Head of caudate nucleus (tissue), 42 donors: ENCODE data around the gene LIN28A.
A peak's percentile ranks its signal among the peaks of the same experiment; 100 is the strongest.
"Not testable (repeated sequence)": the region's sequence is repeated elsewhere in the genome, so short reads cannot be mapped to it uniquely, and the experiment has no call there.

Experiments used
- DNase-seq, 42 donors: peaks; one replicate each; pipeline versions ENCODE4 v3.0.0 to v3.0.0-alpha.2; 2020 to 2021; ENCODE audit warnings: mixed read lengths in 7 of 42
- intact Hi-C: fragments of 100-400 bp; cut with DNase I; formaldehyde crosslinking; loops from one replicate; pipeline ENCODE4 v1.15.0; 2022

LIN28A gene

GRCh38 chr1:26384076-26384475 is 26.5 kb upstream of the LIN28A start:
- DNase-seq, result no peak
- intact Hi-C loops, result no loop called here

DNA sequence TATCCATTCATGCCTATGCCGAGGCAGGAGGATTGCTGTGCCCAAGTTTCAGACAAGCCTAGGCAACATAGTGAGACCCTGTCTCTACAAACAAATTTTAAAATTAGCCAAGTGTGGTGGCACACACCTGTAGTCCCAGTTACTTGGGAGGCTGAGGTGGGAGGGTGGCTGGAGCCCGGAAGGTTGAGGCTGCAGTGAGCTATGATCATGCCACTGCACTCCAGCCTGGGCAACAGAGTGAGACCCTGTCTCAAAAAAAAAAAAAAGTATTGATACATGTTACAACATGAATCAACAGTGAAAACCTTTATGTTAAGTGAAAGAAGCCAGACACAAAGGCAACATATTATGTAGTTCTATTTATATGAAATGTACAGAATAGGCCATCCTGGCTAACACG is 25.6 kb upstream of the LIN28A start:
- intact Hi-C loops, DNase-seq: not testable (repeated sequence)

GRCh38 chr1:26387447-26387846 is 23.2 kb upstream of the LIN28A start:
- DNase-seq, result no peak
- intact Hi-C loops, result no loop called here

DNA sequence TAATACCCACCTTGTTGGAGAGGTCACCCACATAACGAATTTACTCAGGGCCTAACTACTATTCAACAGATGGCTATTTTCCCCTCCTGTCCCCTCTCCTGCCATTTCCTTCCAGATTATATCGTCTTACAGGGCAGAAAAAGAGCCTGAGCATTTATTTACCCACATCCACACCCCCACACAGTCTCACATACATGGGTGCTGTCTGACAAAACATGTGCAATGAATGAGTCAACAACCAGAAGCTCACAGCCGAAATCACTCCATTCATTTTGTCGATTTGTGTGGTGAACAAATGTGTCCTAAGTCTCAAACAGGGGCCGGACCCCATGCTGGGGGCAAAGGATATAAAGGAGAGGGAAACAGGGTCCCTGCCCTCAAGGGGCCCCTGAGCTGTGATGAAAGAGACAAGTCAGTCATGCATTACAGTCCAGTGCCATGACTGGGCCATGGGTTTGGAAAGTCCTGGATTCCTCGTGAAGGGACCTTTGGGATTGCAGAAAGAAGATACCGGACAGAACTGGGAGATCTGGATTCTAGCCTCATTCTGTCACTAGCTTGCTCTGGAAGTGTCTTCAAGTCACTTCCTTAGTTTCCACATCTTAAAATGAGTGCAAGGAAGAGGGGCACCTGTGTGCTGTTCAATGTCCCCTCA is 21.7 kb upstream of the LIN28A start:
- DNase-seq, result no peak
- intact Hi-C loops, result no loop called here

DNA sequence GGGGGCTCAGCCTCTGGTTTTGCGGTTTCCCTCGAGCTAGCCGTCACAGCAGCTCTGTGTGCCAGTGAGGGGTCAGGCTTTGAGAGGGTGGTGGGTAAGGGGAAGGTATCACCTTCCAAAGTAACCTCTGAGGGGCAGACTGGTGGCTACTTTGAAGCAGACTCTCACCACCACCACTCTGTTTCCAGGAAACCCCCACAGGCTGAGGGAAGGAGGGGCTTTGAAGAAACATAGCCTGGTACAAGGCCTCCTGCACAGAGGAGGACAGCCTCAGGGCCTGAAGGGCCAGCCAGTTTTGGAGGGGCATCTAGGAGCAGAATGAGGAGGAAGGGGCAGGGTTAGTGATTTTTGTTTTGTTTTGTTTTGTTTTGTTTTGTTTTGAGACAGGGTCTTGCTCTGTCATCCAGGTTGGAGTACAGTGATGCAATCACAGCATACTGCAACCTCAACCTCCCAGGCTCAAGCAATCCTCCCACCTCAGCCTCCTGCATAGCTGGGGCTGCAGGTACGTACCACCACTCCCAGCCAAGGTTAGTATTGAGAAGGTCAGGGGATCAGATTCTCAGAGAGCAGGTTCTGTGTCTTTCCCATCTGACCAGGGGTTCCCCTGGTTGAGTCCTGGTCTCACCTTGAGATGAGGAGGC is 20.9 kb upstream of the LIN28A start:
- DNase-seq, result no peak
- intact Hi-C loops, result no loop called here

DNA sequence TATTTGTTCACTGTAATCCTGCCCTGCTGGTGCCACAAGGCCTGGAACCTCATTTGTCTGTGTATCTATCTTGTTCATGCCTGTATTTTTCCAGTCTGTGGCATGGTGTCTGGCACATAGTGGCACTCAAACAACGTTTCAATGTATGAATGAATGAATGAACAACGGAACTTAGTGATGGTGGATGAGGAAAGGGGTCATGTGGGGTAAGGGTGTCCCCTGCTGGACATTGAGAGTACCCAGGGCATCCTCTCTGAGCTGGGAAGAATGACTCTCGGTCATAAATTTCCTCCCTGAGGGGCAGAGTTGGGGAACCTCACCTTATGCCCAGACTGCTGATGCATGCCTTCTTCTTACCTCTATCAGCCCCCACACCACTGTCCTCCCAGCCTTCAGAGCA is 19.2 kb upstream of the LIN28A start:
- intact Hi-C loops, result no loop called here
- DNase-seq, result peak in 2 of 42 donors; percentile 16 to 38

DNA sequence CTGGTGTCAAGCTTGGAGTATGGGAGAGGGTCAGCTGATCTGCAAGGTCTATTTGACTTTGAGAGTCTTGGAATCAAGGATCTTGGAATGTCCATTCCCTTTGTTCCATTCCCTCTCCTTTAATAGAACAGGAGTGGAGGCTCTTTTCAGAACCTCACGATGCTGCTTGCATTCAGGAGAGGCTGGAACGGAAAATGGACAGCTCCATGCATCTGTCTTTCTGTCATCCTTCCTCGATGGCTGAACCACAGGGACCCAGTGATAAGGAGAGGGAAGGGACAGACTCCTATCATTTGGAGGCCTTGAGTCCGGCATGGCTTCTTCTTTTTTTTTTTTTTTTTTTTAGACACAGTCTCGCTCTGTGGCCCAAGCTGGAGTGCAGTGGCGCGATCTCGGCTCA is 14.9 kb upstream of the LIN28A start:
- intact Hi-C loops, result no loop called here
- no peak for DNase-seq

DNA sequence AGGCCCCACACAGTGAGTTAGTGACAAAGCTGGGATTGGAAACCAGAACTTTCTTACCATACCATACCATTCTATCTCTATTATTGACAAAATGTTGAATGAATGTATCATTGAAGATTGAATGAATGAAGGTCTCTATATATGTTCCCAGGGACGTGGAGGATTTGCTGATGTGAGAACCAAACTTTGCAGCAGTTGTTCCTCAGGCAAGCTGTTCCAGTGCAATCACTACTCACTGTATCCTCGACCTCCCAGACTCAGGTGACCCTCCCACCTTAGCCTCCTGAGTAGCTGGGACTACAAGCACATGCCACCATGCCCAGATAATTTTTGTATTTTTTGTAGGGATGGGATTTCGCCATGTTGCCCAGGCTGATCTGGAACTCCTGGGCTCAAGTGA is 11.6 kb upstream of the LIN28A start:
- intact Hi-C loops, result no loop called here

GRCh38 chr1:26401891-26402290 is 8.7 kb upstream of the LIN28A start:
- intact Hi-C loops, result no loop called here

More for the DNA sequence above, 11.6 kb upstream of the LIN28A start:
- no peak for DNase-seq

DNA sequence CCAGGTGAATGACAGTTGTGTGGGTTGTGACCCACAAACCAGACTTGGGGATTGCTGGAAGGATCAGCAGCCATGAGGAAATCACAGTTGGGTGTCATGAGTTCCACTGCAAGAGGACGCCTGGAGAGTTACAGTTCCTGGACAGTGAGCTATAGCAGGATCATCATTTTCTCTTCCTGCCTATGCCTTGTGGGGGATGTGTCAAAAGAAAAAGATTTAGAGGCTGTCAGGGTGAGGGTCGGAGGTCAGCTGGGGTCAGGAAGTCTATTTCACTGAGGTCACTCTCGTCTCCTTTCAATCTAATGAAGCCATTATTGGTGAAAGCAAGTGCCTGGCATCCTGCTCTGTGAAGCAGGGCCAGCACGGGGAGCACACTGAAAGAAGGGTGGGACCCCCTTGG is 7.0 kb upstream of the LIN28A start:
- intact Hi-C loops, result no loop called here
- DNase-seq, result no peak

More at GRCh38 chr1:26401891-26402290, 8.7 kb upstream of the LIN28A start:
- no peak for DNase-seq

- intact Hi-C loops, result no loop called here
- no peak for DNase-seq
These were observed 6.0 kb upstream of the LIN28A start for GRCh38 chr1:26404641-26405040.

DNA sequence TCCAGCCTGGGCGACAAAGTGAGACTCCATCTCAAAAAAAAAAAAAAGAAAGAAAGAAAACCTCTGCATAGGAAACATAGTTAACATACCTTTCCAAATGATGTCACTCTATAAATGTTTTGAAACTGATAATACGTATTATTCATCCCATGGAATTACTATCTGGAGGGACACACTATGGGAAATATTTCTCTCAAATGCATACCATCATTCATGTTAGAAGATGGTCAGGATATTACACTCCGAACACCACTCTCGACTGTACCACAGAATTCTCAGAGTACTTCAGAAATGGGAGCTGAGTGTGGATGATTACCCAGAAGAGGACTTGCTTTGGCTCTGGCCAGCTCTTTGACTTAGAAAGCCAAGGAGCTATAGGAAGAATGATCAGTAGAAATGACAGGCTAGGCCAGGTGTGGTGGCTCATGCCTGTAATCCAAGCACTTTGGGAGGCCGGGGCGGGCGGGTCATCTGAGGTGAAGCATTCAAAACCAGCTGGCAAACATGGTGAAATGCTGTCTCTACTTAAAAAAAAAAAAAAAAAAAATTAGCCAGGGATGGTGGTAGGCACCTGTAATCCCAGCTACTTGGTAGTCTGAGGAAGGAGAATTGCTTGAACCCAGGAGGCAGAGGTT is 5.2 kb upstream of the LIN28A start:
- intact Hi-C loops, result no loop called here

GRCh38 chr1:26408604-26409003 is 2.0 kb upstream of the LIN28A start:
- peak; percentile 44 to 90 (median 66) for DNase-seq
- intact Hi-C loops, result no loop called here

More for the DNA sequence above, 5.2 kb upstream of the LIN28A start:
- peak in 1 of 42 donors; percentile 5 for DNase-seq

- no peak for DNase-seq
- intact Hi-C loops, result no loop called here
These were observed 1.3 kb upstream of the LIN28A start for GRCh38 chr1:26409191-26409807.

DNA sequence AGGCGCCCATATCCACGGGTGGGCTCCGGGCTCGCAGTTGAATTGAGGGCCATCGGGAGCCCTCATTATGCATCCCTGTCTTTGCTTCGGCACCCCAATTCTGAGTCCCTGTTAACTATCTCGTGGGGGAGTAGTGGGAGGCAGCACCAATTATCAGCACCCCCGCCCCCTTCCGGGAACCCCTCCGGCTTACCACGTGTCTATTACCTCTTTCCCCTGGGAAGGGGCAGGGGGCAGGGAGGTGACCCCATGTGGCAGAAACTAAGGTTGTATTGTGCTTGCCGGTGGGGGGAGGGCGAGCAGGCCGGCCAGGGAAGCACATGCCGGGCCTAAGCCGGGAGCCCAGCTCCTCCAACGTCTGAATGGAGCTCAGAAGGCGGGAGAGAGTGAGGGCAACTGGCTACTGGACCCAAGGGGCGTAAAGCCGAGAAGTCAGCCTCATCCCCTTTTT is 1.0 kb downstream of the LIN28A start:
- intact Hi-C loops, result no loop called here
- DNase-seq, result peak in 1 of 42 donors; percentile 12

- DNase-seq, result peak in 1 of 42 donors; percentile 9
- intact Hi-C loops, result no loop called here
These were observed 1.7 kb downstream of the LIN28A start for GRCh38 chr1:26412180-26412840.

DNA sequence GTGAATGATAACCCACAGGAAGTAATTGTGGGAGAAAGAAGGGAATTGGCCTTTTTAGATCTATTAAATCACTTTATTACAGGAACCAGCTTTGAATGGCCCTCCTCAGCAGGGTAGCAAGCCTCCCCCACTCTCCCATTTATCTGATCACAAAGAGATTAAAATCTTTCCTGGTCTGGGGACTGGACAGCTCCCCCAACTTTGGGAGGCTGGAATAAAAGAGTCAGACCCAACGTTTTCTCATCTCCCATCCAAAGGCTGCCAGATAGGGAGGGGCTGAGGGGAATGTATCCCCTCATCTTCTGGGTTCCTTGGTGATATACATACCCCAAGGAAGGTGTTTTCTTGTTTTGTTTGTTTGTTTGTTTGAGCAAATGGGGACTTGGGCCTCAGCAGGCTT is 2.4 kb downstream of the LIN28A start:
- intact Hi-C loops, result no loop called here
- peak in 1 of 42 donors; percentile 4 for DNase-seq

DNA sequence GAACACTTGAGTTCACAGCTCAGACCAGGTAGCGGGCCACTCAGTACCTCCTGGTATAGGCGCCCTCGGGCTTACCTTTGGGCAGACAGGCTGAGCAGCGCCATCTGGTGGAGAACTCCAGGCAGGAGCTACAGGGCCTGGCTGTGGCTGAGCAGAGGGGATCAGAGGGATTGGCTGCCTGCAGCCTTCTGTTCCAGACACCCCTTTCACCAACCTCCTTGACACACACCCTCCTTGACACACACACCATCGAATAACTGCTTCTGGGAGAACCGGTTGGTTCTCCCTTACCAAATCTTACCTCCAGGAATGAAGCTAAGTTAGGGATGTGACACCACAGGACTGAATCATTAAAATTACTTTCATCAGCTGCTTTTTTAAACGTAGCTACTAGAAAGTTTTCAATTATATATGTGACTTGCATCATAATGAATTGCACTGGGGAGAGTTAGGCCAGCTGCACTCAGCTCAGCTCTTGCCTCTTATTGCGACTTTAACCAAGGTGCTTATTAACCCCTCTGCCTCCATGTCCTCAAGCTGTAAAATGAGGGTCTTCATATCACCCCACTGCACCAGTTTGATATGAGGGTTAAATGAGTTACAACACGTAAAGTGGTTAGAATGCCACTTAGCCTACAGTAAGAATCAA is 6.6 kb downstream of the LIN28A start:
- intact Hi-C loops, result no loop called here

DNA sequence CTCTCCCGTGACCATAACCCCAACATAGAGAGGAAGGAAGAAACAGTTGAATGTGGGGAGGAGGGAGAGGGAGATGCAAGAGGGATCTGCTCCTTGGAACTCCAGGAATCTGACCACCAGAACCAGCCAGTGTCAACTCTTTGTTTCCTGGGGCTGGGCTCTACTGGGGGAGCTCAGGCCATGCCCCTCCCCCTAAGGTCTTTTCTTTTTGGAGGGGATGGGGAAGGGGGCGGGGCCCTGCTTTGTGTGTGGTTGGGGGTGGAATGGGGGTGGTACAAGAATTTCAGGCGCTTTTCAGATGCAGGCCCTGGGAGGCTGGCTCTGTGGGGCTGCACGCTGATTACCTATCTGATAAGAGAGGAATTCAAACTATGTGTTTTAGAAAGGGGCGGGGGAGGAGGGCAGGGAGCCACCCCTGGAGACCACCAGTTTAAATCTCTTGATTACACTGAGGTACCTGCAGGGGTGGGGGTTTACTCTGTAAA is 8.3 kb downstream of the LIN28A start:
- intact Hi-C loops, result no loop called here
- no peak for DNase-seq

More for the DNA sequence above, 6.6 kb downstream of the LIN28A start:
- peak; percentile 34 to 88 (median 73) for DNase-seq
